Measurements from ENCODE around the gene NT5C.
A peak's percentile ranks its signal among the peaks of the same experiment; 100 is the strongest.
"Not testable (repeated sequence)": the region's sequence is repeated elsewhere in the genome, so short reads cannot be mapped to it uniquely, and the experiment has no call there.

Gene NT5C

DNA sequence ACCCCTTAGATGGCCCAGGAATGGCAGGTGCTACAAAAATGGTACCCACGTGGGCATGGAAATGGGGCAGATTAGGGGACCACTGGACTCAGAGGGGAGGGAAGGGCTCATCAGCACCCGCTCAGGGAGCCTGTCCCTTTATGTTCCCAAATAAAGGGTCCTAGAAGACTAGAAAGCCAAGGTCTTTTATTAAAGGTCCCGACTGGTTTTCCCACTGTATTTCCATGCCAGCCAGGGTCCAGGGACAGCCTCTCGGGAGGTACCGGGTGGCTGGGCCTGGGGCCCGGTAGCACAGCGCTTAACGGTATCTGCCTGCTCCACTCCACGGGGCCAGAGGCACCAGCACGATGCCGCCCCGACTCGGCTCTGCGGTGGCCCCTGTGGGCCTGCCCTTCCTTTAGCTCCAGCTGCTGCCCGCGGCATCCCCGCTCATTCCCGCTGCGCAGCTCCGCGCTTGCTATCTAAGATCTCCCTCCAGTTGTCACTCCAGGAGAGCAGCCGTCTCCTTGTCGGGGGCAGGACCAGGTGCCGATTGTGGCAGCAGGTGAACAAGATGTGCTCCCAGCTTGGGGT lies 1.4 kb downstream of the NT5C start:
- Mint-ChIP-seq H3K27ac (peak overlapping the region; percentile 83 to 97 (median 86)), H3K27me3 (ENCODE audit: low read depth) (no peaks in the 10 kb centered on the region), H3K4me1 (peaks cover 7% of the 10 kb centered on the region), H3K36me3 (ENCODE audit: low read depth) (peaks cover 21% of the 10 kb centered on the region), H3K4me3 (peak overlapping the region; percentile 96 to 97 (median 96)), H3K9me3 (no peaks in the 10 kb centered on the region)
- no peak for TF ChIP-seq CTCF (IDR thresholded peaks at IDR 0.05; ENCODE audit: unreplicated experiment in 3 of 3)

DNA sequence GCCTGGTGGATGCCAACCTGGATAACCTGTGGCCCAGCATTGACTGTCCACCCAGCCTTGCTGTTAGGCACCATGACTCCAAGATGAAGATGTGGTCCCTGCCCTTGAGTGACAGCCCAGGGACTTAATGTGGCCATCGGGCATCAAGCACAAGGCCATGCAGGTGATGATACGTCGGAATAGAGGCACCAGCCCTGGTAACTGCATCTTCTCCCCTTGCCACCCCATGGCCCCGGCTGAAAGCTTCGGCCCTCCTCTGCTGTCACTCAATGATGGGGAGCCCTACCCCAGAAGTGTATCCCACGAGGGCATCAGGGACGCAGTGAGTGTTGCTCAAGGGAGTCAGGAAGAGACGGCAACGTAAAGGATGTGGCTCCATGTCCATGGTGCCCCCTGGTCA lies 2.0 kb downstream of the NT5C start:
- Mint-ChIP-seq H3K9me3 (no peaks in the 10 kb centered on the region), H3K4me3 (peak overlapping the region; percentile 53 to 71 (median 69)), H3K27me3 (ENCODE audit: low read depth) (no peaks in the 10 kb centered on the region), H3K36me3 (ENCODE audit: low read depth) (peaks cover 18% of the 10 kb centered on the region), H3K4me1 (peaks cover 7% of the 10 kb centered on the region), H3K27ac (no peak overlapping the region)
- TF ChIP-seq CTCF (IDR thresholded peaks at IDR 0.05; ENCODE audit: unreplicated experiment in 3 of 3), result no peak

- no peak overlapping the region for H3K27ac Mint-ChIP-seq
- H3K4me1 Mint-ChIP-seq, result peaks cover 7% of the 10 kb centered on the region
- TF ChIP-seq CTCF (IDR thresholded peaks at IDR 0.05; ENCODE audit: unreplicated experiment in 3 of 3), result no peak
- H3K36me3 Mint-ChIP-seq (ENCODE audit: low read depth), result peaks cover 18% of the 10 kb centered on the region
- H3K4me3 Mint-ChIP-seq, result peak overlapping the region; percentile 53 to 71 (median 69)
- H3K27me3 Mint-ChIP-seq (ENCODE audit: low read depth), result no peaks in the 10 kb centered on the region
- H3K9me3 Mint-ChIP-seq, result no peaks in the 10 kb centered on the region
Observed at GRCh38 chr17:75128694-75129505, 2.6 kb downstream of the NT5C start.

DNA sequence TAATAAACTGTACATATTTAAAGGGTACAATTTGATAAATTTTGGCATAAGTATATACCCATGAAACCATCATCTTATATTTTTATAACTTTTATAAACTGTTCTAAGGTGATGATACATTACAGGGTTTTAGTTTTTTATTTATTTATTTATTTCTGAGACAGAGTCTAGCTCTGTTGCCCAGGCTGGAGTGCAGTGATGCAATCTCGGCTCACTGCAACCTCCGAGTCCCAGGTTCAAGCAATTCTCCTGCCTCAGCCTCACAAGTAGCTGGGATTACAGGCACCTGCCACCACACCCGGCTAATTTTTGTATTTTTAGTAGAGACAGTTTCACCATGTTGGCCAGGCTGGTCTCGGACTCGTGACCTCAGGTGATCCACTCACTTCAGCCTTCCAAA lies 3.6 kb downstream of the NT5C start:
- H3K9me3 Mint-ChIP-seq; H3K27me3 Mint-ChIP-seq (ENCODE audit: low read depth); H3K4me1 Mint-ChIP-seq; H3K27ac Mint-ChIP-seq: not testable (repeated sequence)
- H3K4me3 Mint-ChIP-seq, result peak overlapping the region; percentile 12 to 69 (median 66)
- H3K36me3 Mint-ChIP-seq (ENCODE audit: low read depth), result peaks cover 18% of the 10 kb centered on the region

- H3K27me3 Mint-ChIP-seq (ENCODE audit: low read depth), result no peaks in the 10 kb centered on the region
- peaks cover 7% of the 10 kb centered on the region for H3K4me1 Mint-ChIP-seq
- H3K4me3 Mint-ChIP-seq, result no peak overlapping the region
- H3K9me3 Mint-ChIP-seq, result no peaks in the 10 kb centered on the region
- H3K27ac Mint-ChIP-seq, result no peak overlapping the region
- no peak for TF ChIP-seq CTCF (IDR thresholded peaks at IDR 0.05; ENCODE audit: unreplicated experiment in 3 of 3)
- H3K36me3 Mint-ChIP-seq (ENCODE audit: low read depth), result peaks cover 18% of the 10 kb centered on the region
Observed at GRCh38 chr17:75126954-75127353, 4.6 kb downstream of the NT5C start.

GRCh38 chr17:75125984-75126383 lies 5.6 kb downstream of the NT5C start:
- no peak overlapping the region for H3K27ac Mint-ChIP-seq
- H3K4me3 Mint-ChIP-seq, result no peak overlapping the region
- H3K36me3 Mint-ChIP-seq (ENCODE audit: low read depth), result peaks cover 20% of the 10 kb centered on the region
- no peak for TF ChIP-seq CTCF (IDR thresholded peaks at IDR 0.05; ENCODE audit: unreplicated experiment in 3 of 3)
- no peaks in the 10 kb centered on the region for H3K27me3 Mint-ChIP-seq (ENCODE audit: low read depth)
- no peaks in the 10 kb centered on the region for H3K9me3 Mint-ChIP-seq
- H3K4me1 Mint-ChIP-seq, result peaks cover 7% of the 10 kb centered on the region

Data from nephron (organoid).